ENCODE measurements around the gene G6PD. TPM values are rescaled to one million over a fixed set of nuclear protein-coding genes. Genes with fewer than 3 reads are reported as not detected.
"Not testable (repeated sequence)": the region's sequence is repeated elsewhere in the genome, so short reads cannot be mapped to it uniquely, and the experiment has no call there.

The G6PD gene
- polyA plus RNA-seq, 3 donors from 2014 or later: 10.5 to 24.9 (median 12.1) TPM

DNA sequence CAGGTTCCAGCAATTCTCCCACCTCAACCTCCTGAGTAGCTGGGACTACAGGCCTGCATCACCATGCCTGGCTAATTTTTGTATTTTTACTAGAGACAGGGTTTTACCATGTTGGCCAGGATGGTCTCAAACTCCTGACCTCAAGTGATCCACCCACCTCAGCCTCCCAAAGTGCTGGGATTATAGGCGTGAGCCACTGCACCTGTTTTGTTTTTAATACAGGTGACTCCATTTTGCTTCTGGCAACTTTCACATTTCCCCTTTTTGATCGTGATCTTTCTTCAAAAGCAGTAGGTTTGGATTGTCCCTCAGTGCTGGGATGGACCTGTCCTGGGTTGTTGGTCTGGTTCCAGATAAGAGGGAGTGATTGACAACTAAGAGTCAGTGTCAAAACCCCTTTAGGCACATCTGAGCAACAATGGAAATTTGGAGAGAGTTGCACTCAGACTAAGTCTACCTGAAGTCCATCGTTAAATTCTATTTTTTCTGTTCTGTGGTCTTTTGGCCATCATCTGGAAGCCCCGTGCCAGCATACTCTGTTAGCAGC, 50.0 kb downstream of the G6PD start:
- H3K9me3 Mint-ChIP-seq; DNase-seq; H3K4me3 Mint-ChIP-seq; H3K27ac Mint-ChIP-seq; H3K4me1 Mint-ChIP-seq; H3K36me3 Mint-ChIP-seq; H3K27me3 Mint-ChIP-seq (ENCODE audit: low read depth in 3 of 3): not testable (repeated sequence)

DNA sequence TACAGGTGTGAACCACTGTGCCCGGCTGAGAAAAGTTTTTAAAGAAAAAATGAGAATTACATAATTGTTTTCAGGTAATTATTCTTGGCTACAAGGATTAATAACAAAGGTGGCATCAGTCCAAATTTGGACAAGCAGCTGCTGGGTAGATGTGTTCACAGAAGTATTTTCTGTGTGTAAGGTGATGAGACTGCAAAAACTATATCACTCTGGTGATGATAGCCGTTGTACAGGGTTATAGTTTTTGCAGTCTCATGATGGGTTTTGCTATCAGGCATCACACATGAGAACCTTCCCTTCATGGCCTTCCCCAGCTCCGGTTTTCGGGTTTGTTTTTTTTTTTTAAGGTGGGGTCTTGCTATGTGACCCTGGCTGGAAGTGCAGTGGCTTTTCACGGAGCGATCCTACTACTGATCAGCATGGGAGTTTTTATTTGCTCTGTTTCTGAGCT, 51.1 kb downstream of the G6PD start:
- peaks cover 2 to 3% (median 3%) of the 10 kb centered on the region in 3 donors for H3K27me3 Mint-ChIP-seq (ENCODE audit: low read depth in 3 of 3)
- H3K4me1 Mint-ChIP-seq: peaks cover 0 to 8% of the 10 kb centered on the region in 2 donors
- no peak overlapping the region for H3K27ac Mint-ChIP-seq
- H3K9me3 Mint-ChIP-seq: no peaks in the 10 kb centered on the region
- no peaks in the 10 kb centered on the region for H3K36me3 Mint-ChIP-seq
- no peak overlapping the region for H3K4me3 Mint-ChIP-seq
- no peak for DNase-seq

DNA sequence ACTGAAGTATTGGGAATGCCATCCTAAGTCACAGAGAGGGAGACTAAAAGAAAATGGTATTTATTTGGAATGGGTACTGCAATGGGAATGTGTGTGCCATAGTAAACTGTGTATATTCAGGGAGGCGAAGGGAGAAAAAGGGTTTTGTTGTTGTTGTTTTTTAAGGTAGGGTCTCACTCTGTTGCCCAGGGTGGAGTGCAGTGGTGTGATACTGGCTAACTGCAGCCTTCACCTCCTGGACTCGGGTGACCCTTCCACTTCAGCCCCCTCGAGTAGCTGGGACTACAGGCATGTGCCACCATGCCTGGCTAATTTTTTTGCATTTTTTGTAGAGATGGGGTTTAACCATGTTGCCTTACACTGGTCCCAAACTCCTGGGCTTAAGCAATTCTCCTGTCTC, 51.9 kb downstream of the G6PD start:
- Mint-ChIP-seq H3K4me3 (no peak overlapping the region), H3K27ac (no peak overlapping the region), H3K27me3 (ENCODE audit: low read depth in 3 of 3) (peaks cover 3 to 7% (median 6%) of the 10 kb centered on the region in 3 donors), H3K4me1 (peaks cover 2 to 9% of the 10 kb centered on the region in 2 donors), H3K9me3 (no peaks in the 10 kb centered on the region), H3K36me3 (no peaks in the 10 kb centered on the region)
- no peak for DNase-seq

DNA sequence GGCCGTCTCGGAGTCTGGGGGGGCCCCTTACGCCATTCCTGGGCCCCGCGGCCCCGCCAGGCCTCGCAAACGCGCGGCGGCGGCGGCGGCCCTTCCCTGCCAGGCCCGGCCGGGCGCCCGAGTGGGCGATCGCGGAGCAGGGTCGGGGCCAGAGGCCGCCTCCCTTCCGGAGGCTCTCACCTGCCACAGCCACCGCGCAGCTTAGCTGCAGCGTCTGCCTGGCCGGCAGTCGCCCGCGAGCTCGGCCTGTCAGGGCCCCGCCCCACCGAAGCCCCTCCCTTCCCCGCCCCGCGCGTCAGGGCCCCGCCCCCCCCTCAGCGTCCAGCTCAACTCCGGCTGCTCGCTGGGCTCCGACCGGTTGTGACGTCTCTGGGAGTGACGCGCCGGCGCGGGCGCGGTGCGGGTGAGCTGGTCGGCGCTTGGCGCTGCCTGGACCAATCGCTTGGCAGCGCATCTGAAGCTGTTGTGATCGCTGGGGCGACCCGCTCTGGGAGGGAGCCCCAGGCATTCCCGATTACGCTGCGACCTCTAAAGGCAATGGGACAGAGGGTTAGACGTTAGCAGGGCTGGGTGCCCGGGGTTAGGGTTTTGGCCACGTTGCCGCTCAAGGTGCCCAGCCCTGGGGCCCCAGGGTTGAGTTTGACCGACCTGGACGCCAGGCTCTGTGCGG, 56.1 kb downstream of the G6PD start, which contains the start of gene SLC10A3:
Gene SLC10A3, minus strand, starts transcription at position 216 of the 670 bp plus-strand sequence. CDS start 1,689 bp downstream, outside the sequence.
- no peaks in the 10 kb centered on the region for H3K36me3 Mint-ChIP-seq
- peak within 1 kb of the TSS; percentile 90 to 97 (median 95) for H3K27ac Mint-ChIP-seq
- peaks cover 22 to 26% of the 10 kb centered on the region in 2 donors for H3K4me1 Mint-ChIP-seq
- peak within 1 kb of the TSS; percentile 86 to 88 (median 87) for H3K4me3 Mint-ChIP-seq
- DNase-seq: peak; percentile 88 to 92 (median 90)
- H3K9me3 Mint-ChIP-seq: no peaks in the 10 kb centered on the region
- peaks cover 1 to 11% (median 6%) of the 10 kb centered on the region in 3 donors for H3K27me3 Mint-ChIP-seq (ENCODE audit: low read depth in 3 of 3)

DNA sequence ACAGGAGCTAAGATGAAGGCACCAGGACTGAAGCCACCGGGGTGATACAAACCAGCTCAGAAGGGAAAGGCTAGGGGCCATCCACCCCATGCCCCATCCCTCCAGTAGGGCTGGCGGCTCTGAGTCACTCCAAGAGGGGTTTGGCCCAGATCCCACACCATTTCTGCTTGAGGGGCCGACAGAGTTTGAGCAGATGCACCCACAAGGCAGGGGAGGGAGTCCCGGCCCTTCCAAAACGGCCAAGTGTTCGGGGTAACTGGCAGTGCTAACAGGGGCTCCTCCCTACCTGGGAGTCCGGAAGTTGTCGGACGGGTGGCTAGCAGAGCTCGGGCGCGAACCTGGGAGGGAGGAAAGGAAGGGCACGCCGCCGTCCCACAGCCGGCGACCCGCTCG, 56.6 kb downstream of the G6PD start:
- Mint-ChIP-seq H3K36me3 (no peaks in the 10 kb centered on the region), H3K4me1 (peaks cover 22 to 28% of the 10 kb centered on the region in 2 donors), H3K27me3 (ENCODE audit: low read depth in 3 of 3) (peaks cover 1 to 11% (median 6%) of the 10 kb centered on the region in 3 donors), H3K27ac (peak overlapping the region; percentile 87 to 95 (median 94)), H3K4me3 (peak overlapping the region; percentile 83 to 88 (median 87)), H3K9me3 (no peaks in the 10 kb centered on the region)
- no peak for DNase-seq

DNA sequence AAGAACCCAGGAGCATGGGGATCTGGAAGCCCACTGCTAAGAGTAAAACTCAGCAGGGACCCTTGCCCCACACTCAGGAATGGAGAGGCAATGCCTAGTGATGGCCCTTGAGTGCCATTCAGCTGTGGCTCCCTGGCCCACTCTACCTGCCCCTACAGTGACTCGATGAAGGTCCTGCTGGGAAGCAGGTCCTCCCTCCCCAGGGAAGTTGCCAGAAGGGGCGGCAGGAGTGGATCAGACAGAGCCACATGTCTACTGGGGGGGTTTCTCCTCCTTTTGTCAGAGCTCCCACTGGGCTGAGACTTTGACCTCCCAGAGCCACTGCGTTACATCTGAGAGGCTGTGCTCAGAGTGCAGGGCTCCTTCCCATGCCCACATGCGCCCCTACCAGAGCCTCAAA, 57.5 kb downstream of the G6PD start:
- Mint-ChIP-seq H3K9me3 (no peaks in the 10 kb centered on the region), H3K4me3 (peak overlapping the region; percentile 83 to 88 (median 87)), H3K27me3 (ENCODE audit: low read depth in 3 of 3) (peaks cover 1 to 11% (median 6%) of the 10 kb centered on the region in 3 donors), H3K4me1 (peaks cover 22 to 28% of the 10 kb centered on the region in 2 donors), H3K36me3 (no peaks in the 10 kb centered on the region), H3K27ac (peak overlapping the region; percentile 87 to 95 (median 94))
- DNase-seq: no peak

DNA sequence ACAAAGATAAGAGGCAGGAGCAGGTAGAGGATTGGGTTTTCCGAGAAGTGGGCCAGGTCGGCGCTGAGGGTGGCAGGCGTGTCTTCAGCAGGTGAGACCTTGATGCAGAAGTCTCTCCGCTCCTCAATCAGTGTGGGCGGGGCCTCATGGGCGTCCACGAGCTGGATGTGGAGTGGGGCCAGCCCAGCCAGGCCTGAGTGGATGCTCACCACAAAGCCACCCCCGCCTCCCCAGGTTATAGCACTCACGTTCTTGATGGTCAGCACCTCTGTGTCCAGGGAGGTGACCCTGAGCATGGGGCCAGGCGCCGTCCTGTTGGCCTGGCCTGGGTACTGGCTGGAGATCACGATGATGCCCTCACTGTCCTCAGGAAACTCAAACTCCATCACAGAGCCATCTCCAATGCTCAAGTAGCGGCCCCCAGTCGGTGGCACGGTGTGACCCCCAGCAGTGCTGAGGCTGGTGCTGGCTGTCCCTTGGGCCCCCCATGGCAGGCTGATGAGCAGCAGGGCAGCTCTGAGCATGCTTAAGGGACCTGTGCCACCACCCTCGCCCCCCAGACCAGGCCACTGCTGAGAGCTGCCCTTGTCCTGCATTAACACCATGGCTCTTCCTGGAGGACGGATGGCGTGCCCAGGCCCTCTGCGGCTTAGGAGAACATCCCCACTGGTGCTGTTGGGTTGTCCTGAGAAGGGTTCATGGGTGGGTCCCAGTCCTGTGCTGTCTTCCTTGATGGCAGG, 58.1 kb downstream of the G6PD start:
- Mint-ChIP-seq H3K4me1 (peaks cover 22 to 28% of the 10 kb centered on the region in 2 donors), H3K27me3 (ENCODE audit: low read depth in 3 of 3) (peaks cover 1 to 11% (median 6%) of the 10 kb centered on the region in 3 donors), H3K4me3 (peak overlapping the region; percentile 21 to 87 (median 57)), H3K9me3 (no peaks in the 10 kb centered on the region), H3K36me3 (no peaks in the 10 kb centered on the region), H3K27ac (peak overlapping the region; percentile 53 to 94 (median 84))
- DNase-seq: no peak

DNA sequence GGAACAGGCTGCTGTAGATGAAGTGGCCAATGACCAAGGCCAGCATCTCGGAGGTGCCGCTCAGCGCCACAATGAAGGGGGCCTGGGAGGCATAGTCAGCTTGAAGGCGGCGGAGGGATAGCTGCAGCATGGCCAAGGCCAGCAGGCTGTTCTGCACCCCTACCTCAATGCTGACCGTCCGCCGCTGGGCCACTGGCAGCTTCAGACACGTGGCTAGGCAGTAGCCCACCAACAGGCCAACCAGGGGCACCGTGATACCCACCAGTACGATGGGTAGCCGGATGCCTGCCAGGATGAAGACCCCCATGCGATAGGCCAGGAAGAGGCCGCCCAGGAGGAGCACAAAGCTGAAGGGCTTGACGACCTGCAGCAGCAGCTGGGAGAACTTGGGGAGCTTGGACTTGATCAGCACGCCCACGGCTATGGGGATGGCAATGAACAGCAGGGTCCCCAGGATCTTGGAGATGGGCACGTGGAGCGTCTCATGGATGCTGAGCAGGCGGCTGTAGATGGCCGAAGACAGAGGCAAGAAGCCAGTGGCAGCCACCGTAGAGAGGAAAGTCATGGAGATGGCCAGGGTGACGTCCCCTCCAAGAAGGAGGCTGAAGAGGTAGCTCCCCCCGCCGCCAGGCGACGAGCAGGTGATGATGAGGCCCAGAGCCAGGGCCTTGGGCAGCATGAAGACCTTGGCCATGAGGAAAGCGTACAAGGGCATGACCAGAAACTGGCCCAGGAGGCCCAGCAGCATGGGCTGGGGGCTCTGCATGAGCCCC, 58.9 kb downstream of the G6PD start:
- H3K4me1 Mint-ChIP-seq: peaks cover 22 to 28% of the 10 kb centered on the region in 2 donors
- peak overlapping the region; percentile 53 to 92 (median 86) for H3K27ac Mint-ChIP-seq
- no peaks in the 10 kb centered on the region for H3K36me3 Mint-ChIP-seq
- no peak for DNase-seq
- H3K9me3 Mint-ChIP-seq: no peaks in the 10 kb centered on the region
- H3K27me3 Mint-ChIP-seq (ENCODE audit: low read depth in 3 of 3): peaks cover 1 to 11% (median 6%) of the 10 kb centered on the region in 3 donors
- peak overlapping the region; percentile 57 to 81 (median 71) for H3K4me3 Mint-ChIP-seq

DNA sequence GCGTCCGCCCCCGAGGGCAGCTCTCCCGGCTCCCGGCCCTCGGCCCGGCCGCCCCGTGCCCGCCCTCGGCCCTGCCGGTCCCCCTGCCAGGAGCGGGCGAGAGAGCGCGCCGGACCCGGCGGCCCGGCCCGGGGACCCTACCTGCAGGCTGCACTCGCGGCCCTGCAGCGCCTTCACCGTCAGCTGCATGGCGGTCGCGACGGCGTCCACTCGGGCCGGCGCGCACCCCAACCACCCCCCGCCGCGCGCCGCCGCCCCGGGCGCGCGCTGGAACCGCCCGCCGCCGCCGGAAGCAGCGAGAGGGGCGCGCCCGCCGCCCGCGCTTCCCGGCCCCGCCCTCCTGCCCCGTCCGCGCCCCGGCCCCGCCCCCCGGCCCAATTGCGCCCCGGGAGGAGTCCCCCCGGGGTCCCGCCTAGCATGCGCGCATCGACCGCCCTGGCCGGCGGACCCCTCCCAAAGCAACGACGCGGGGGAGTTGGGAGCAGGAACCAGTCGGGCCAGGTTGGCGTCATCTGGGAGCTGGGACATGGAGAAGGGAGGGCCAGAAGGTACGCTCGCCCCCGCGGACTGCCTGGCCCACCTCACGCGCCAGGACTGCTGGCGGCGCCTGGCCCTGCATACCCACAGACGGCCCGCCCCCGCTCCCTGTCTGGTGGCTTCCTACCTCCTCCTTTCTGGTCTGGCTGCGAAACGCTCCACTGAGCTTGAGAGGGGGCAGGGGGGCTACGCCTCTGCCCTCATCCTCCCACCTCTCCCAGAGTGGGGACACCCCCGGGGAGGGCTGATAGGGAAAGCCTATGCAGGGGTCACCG, 60.0 kb downstream of the G6PD start, which contains the start of gene UBL4A:
Gene UBL4A, minus strand, starts transcription at position 220 of the 812 bp plus-strand sequence. Its CDS starts 31 bp downstream, at position 189.
- peaks cover 22 to 31% of the 10 kb centered on the region in 2 donors for H3K4me1 Mint-ChIP-seq
- peaks cover 3 to 13% (median 6%) of the 10 kb centered on the region in 3 donors for H3K27me3 Mint-ChIP-seq (ENCODE audit: low read depth in 3 of 3)
- no peaks in the 10 kb centered on the region for H3K36me3 Mint-ChIP-seq
- peak within 1 kb of the TSS; percentile 66 to 81 (median 75) for H3K4me3 Mint-ChIP-seq
- H3K27ac Mint-ChIP-seq: peak within 1 kb of the TSS; percentile 75 to 92 (median 86)
- peak; percentile 65 to 71 (median 70) for DNase-seq
- H3K9me3 Mint-ChIP-seq: no peaks in the 10 kb centered on the region

DNA sequence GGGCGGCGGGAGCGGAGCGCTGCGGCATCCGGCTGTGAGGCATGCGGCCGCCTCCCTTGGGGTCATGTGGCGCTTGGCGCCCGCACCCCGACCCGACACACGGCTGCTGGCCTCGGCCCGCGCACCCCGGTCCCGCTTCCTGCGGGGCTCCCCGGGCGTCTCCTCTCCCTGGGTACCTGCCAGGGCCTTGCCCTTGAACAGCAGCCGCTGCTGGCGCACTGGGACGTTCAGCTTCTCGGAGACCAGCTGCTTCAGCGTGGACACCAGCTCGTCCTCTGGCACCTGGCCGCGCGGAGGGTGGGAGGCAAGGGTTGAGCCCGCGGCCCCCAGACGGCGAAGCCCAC, 60.6 kb downstream of the G6PD start:
- Mint-ChIP-seq H3K4me3 (peak overlapping the region in 1 of 5 donors; percentile 66), H3K27me3 (ENCODE audit: low read depth in 3 of 3) (peaks cover 3 to 12% (median 6%) of the 10 kb centered on the region in 3 donors), H3K4me1 (peaks cover 22 to 28% of the 10 kb centered on the region in 2 donors), H3K9me3 (no peaks in the 10 kb centered on the region), H3K36me3 (no peaks in the 10 kb centered on the region), H3K27ac (no peak overlapping the region)
- peak; percentile 51 to 56 (median 55) for DNase-seq

DNA sequence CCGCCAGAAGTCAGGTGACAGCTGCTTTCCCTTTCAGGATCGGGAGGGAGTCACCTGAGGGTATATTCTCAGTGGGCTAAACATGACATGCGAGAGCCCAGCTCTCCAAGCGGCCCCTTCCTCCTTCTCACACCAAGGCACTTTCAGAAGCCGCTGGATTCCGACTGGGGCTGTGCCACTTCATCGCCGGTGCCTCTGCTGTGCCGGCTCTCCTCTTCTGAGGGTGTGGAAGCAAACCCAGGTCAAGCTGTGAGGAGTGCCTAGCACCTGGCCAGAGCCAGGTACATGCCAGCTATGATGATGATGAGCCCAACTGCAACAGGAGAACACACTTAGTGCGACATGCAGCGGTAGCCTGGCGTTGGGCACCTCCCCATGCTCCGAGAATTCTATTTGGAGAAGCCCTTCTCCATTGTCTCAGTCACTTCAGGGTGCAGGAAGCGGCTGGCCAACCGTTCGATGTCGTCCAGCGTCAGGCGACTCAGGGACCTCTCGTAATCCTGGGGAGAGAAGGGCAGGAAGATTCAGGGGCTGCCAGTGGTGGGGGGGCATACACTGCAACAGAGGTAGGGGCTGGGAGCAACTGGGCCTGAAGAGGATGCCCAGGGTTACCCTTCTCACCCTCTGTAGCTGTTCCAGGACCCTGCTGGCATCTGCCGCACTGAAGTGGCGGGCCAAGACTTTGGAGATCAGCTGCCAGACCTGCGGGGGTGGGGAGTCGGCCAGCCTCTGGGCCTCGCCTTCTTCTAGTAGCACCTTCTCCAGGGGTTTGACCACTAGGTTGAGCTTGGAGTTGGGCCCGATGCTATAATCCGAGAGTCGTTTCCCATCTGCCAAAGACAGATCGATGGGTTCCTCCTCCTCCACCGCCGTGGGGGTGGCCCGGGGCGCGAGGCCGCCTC, 61.2 kb downstream of the G6PD start:
- H3K4me3 Mint-ChIP-seq: peak overlapping the region; percentile 49 to 65 (median 57)
- H3K9me3 Mint-ChIP-seq: no peaks in the 10 kb centered on the region
- H3K4me1 Mint-ChIP-seq: peaks cover 22 to 24% of the 10 kb centered on the region in 2 donors
- peak overlapping the region in 5 of 6 donors; percentile 68 to 81 (median 75) for H3K27ac Mint-ChIP-seq
- DNase-seq: peak in 1 of 3 donors; percentile 10
- H3K36me3 Mint-ChIP-seq: no peaks in the 10 kb centered on the region
- H3K27me3 Mint-ChIP-seq (ENCODE audit: low read depth in 3 of 3): peaks cover 2 to 10% (median 4%) of the 10 kb centered on the region in 3 donors
